Natural killer cell (primary cell): ENCODE results near the gene HDGFL3. TPM values are rescaled to one million over a fixed set of nuclear protein-coding genes. Genes with fewer than 3 reads are reported as not detected.
"Not testable (repeated sequence)": the region's sequence is repeated elsewhere in the genome, so short reads cannot be mapped to it uniquely, and the experiment has no call there.

Experiments used
- ATAC-seq, 3 donors: fragments of 150-1000 bp in 2 of 3; fragments of 200-7000 bp in 1 of 3; cut with Tn5 transposase; 1 replicate in 1 of 3; 2 replicates in 2 of 3; pipeline ENCODE4 v1.10.0; 2021; ENCODE audit warnings: mild to moderate bottlenecking in 2 of 3, moderate library complexity in 2 of 3
- DNase-seq, 2 donors: peaks; one replicate each; pipeline versions ENCODE4 v3.0.0 to v3.0.0-alpha.2; 2013 to 2021; ENCODE audit warnings: mixed read lengths in 1 of 2
- H3K27ac ChIP-seq: one replicate; pipeline ENCODE4 v1.5.1; 2013; ENCODE audit warnings: mild to moderate bottlenecking, low read length
- H3K27me3 ChIP-seq: one replicate; pipeline ENCODE4 v1.6.1; 2013; ENCODE audit warnings: low read length; ENCODE audit not compliant: control insufficient read depth, insufficient read depth
- H3K36me3 ChIP-seq: one replicate; pipeline ENCODE4 v1.6.1; 2013; ENCODE audit warnings: low read length; ENCODE audit not compliant: control insufficient read depth, insufficient read depth
- H3K4me1 ChIP-seq: one replicate; pipeline ENCODE4 v1.6.1; 2013; ENCODE audit warnings: low read length; ENCODE audit not compliant: control insufficient read depth, insufficient read depth
- H3K4me3 ChIP-seq: one replicate; pipeline ENCODE4 v1.5.1; 2013; ENCODE audit warnings: low read length
- H3K9me3 ChIP-seq: one replicate; pipeline ENCODE4 v1.6.1; 2013; ENCODE audit warnings: low read length; ENCODE audit not compliant: control insufficient read depth, insufficient read depth
- H3K27ac Mint-ChIP-seq, 2 donors: one replicate each; pipeline ENCODE4 v1.8.0; 2022; ENCODE audit warnings: mild to moderate bottlenecking in 2 of 2, mixed read lengths in 2 of 2, moderate library complexity in 1 of 2
- H3K27me3 Mint-ChIP-seq, 2 donors: one replicate each; pipeline ENCODE4 v1.8.0; 2022; ENCODE audit warnings: low read depth in 2 of 2, mixed read lengths in 2 of 2
- H3K36me3 Mint-ChIP-seq: one replicate; pipeline ENCODE4 v1.8.0; 2022; ENCODE audit warnings: mixed read lengths
- H3K4me1 Mint-ChIP-seq, 2 donors: one replicate each; pipeline ENCODE4 v1.8.0; 2022; ENCODE audit warnings: mixed read lengths in 2 of 2
- H3K4me3 Mint-ChIP-seq: one replicate; pipeline ENCODE4 v1.8.0; 2022; ENCODE audit warnings: mild to moderate bottlenecking, moderate library complexity, mixed read lengths
- H3K9me3 Mint-ChIP-seq, 2 donors: one replicate each; pipeline ENCODE4 v1.8.0; 2022; ENCODE audit warnings: mixed read lengths in 2 of 2
- CTCF ChIP-seq: fragments of 200-600 bp; IDR thresholded peaks from one replicate; pipeline ENCODE4 v1.8.0; 2022; ENCODE audit warnings: antibody characterized with exemption
- WGBS: methylation state at CpG from one replicate; pipeline ENCODE4 v1.1.7; 2013; ENCODE audit warnings: missing lambda C conversion rate; ENCODE audit not compliant: insufficient coverage; 5-methylcytosine and 5-hydroxymethylcytosine counted together
- intact Hi-C: fragments of 100-400 bp; cut with micrococcal nuclease; formaldehyde crosslinking; loops from one replicate; pipeline ENCODE4 v1.14.2; 2022
- total RNA-seq, 4 donors: library from RNA; stranded (reverse); fragments of 120-200 nt in 1 of 4; gene quantifications; one replicate each; pipeline versions ENCODE4 v1.2.3 to v1.2.4, GENCODE V29; 2013 to 2022

Gene HDGFL3
- total RNA-seq, 3 donors from 2014 or later (not counting 1 experiment from before 2014, with no cell fraction given): 13.0 to 25.3 (median 21.4) TPM

GRCh38 chr15:83099290-83099689, 108.3 kb downstream of the HDGFL3 start:
- H3K27me3 Mint-ChIP-seq: peaks cover 23 to 52% of the 10 kb centered on the region in 2 donors
- 82% methylated on average over 2 of the region's 2 CpGs for WGBS
- intact Hi-C loops: no loop called here
- Histone ChIP-seq H3K4me1 (no peaks in the 10 kb centered on the region), H3K36me3 (no peaks in the 10 kb centered on the region), H3K9me3 (no peaks in the 10 kb centered on the region), H3K27me3 (no peaks in the 10 kb centered on the region), H3K4me3 (no peak overlapping the region), H3K27ac (no peak overlapping the region)
- H3K4me3 Mint-ChIP-seq: no peak overlapping the region
- TF ChIP-seq CTCF: no peak
- no peaks in the 10 kb centered on the region for H3K9me3 Mint-ChIP-seq
- ATAC-seq (no peak), DNase-seq (no peak)
- H3K4me1 Mint-ChIP-seq: peaks cover 0 to 5% of the 10 kb centered on the region in 2 donors
- peaks cover 7% of the 10 kb centered on the region for H3K36me3 Mint-ChIP-seq
- no peak overlapping the region for H3K27ac Mint-ChIP-seq

DNA sequence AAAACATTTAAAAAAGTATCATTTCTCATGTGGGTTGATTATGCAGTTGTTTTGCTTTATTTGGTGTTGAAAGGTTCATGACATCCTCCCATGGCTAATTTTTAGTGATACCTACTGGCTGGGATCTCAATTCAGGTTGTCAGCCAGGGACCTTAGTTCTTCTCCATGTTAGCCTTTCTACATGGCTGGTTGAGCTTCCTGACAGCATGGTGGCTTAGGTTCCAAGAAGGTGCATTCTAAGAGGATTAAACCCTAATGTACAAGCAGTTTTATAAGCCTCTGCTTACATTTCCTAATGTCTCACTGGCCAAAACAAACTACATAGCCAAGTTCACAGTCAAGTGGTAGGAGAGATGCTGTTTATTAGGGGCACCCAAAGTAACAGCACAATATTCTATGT, 109.5 kb downstream of the HDGFL3 start:
- Histone ChIP-seq H3K36me3 (no peaks in the 10 kb centered on the region), H3K4me1 (no peaks in the 10 kb centered on the region), H3K9me3 (no peaks in the 10 kb centered on the region), H3K4me3 (no peak overlapping the region), H3K27me3 (no peaks in the 10 kb centered on the region), H3K27ac (no peak overlapping the region)
- no peak overlapping the region for H3K27ac Mint-ChIP-seq
- H3K4me3 Mint-ChIP-seq: no peak overlapping the region
- peaks cover 19 to 52% of the 10 kb centered on the region in 2 donors for H3K27me3 Mint-ChIP-seq
- intact Hi-C loops: no loop called here
- DNase-seq (no peak), ATAC-seq (no peak)
- TF ChIP-seq CTCF: no peak
- peaks cover 0 to 5% of the 10 kb centered on the region in 2 donors for H3K4me1 Mint-ChIP-seq
- H3K9me3 Mint-ChIP-seq: no peaks in the 10 kb centered on the region
- peaks cover 7% of the 10 kb centered on the region for H3K36me3 Mint-ChIP-seq

GRCh38 chr15:83094583-83094982, 113.0 kb downstream of the HDGFL3 start:
- no peak overlapping the region for H3K4me3 ChIP-seq
- H3K36me3 Mint-ChIP-seq: peaks cover 7% of the 10 kb centered on the region
- H3K4me1 Mint-ChIP-seq: peaks cover 4 to 5% of the 10 kb centered on the region in 2 donors
- no peak overlapping the region for H3K27ac ChIP-seq
- no peaks in the 10 kb centered on the region for H3K36me3 ChIP-seq
- no peaks in the 10 kb centered on the region for H3K27me3 ChIP-seq
- no peaks in the 10 kb centered on the region for H3K9me3 ChIP-seq
- no peaks in the 10 kb centered on the region for H3K4me1 ChIP-seq
- 87% methylated on average over 5 of the region's 5 CpGs for WGBS
- H3K4me3 Mint-ChIP-seq: no peak overlapping the region
- peaks cover 11 to 25% of the 10 kb centered on the region in 2 donors for H3K27me3 Mint-ChIP-seq
- intact Hi-C loops: no loop called here
- H3K27ac Mint-ChIP-seq: no peak overlapping the region
- H3K9me3 Mint-ChIP-seq: no peaks in the 10 kb centered on the region
- DNase-seq (no peak), ATAC-seq (no peak)
- no peak for TF ChIP-seq CTCF

DNA sequence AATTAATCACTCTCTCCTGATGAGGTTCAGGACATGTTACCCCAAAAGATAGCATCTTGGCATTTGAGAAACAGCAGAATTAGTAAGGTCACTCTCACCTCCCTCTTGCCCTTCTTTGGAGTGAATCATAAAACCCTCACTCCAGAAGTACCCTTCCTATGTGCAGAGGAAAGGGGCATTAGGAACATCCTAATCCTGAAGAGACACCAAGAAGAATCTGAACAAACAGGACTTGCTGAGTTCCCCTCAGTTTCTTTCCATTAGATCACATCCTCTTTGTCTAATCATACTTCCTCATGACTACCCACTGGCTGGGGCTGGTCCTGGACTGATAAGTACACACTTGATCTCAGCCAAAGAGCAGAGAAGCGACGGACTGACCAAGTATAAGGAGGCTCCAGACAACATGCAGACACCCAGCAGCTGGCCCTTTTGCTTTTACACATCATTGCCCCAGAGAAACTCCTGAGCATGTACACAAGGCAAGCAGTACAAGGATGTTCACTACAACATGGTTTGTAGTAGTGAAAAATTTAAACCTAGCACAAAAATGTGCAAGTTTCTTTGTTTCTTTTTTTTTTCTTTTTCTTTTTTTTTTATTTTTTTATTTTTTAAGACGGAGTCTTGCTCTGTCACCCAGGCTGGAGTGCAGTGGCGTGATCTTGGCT, 115.2 kb downstream of the HDGFL3 start:
- peaks cover 4 to 5% of the 10 kb centered on the region in 2 donors for H3K4me1 Mint-ChIP-seq
- H3K36me3 Mint-ChIP-seq: no peaks in the 10 kb centered on the region
- no peak for TF ChIP-seq CTCF

DNA sequence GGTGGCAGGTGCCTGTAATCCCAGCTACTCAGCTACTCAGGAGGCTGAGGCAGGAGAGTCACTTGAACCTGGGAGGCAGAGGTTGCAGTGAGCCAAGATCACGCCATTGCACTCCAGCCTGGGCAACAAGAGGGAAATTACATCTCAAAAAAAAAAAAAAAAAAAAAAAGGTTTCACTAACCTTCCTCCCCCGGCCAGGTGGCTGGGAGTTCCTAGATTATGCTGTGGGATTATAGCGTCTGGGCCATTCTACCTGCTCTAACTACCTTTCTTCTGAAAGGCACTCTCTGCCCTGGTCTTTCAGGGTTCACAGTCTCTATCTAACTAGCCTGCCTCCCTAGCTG, 115.7 kb downstream of the HDGFL3 start:
- H3K36me3 Mint-ChIP-seq, intact Hi-C loops, H3K4me1 Mint-ChIP-seq, DNase-seq, H3K27ac Mint-ChIP-seq, H3K9me3 ChIP-seq, H3K9me3 Mint-ChIP-seq, H3K4me1 ChIP-seq, ATAC-seq, H3K36me3 ChIP-seq, H3K27me3 ChIP-seq, H3K27ac ChIP-seq, H3K4me3 ChIP-seq, H3K4me3 Mint-ChIP-seq: not testable (repeated sequence)
- peaks cover 14 to 27% of the 10 kb centered on the region in 2 donors for H3K27me3 Mint-ChIP-seq
- 82% methylated on average over 3 of the region's 3 CpGs for WGBS

More for the DNA sequence above, 115.2 kb downstream of the HDGFL3 start:
- Mint-ChIP-seq H3K27ac (no peak overlapping the region), H3K27me3 (peaks cover 14 to 22% of the 10 kb centered on the region in 2 donors), H3K4me3 (no peak overlapping the region), H3K9me3 (no peaks in the 10 kb centered on the region)
- no peaks in the 10 kb centered on the region for H3K4me1 ChIP-seq
- intact Hi-C loops: no loop called here
- no peak for DNase-seq
- H3K27ac ChIP-seq: no peak overlapping the region
- H3K4me3 ChIP-seq: no peak overlapping the region
- peak in 2 of 3 donors; percentile 49 to 70 for ATAC-seq
- no peaks in the 10 kb centered on the region for H3K9me3 ChIP-seq
- H3K36me3 ChIP-seq: no peaks in the 10 kb centered on the region
- 55% methylated on average over 4 of the region's 4 CpGs for WGBS
- no peaks in the 10 kb centered on the region for H3K27me3 ChIP-seq
